CD4-positive, CD25-positive, alpha-beta regulatory T cell (primary cell): Measurements from ENCODE around the gene TCP11L1. TPM values are rescaled to one million over a fixed set of nuclear protein-coding genes. Genes with fewer than 3 reads are reported as not detected.

ENCODE experiments used
- ATAC-seq, 2 donors: fragments of 150-1000 bp; cut with Tn5 transposase; one replicate each; pipeline ENCODE4 v1.10.0; 2021; ENCODE audit warnings: low read depth in 2 of 2, moderate number of reproducible peaks in 2 of 2, moderate library complexity in 1 of 2
- DNase-seq, 3 donors: peaks; one replicate each; pipeline versions ENCODE4 v3.0.0 to v3.0.0-alpha.2; 2012 to 2022; ENCODE audit warnings: mixed read lengths in 1 of 3
- H3K27ac ChIP-seq: one replicate; pipeline ENCODE4 v1.7.0; 2013; ENCODE audit warnings: mild to moderate bottlenecking, low read length; ENCODE audit not compliant: insufficient read depth, poor library complexity, severe bottlenecking
- H3K27me3 ChIP-seq: one replicate; pipeline ENCODE4 v1.7.0; 2013; ENCODE audit warnings: low read length; ENCODE audit not compliant: control insufficient read depth, insufficient read depth
- H3K36me3 ChIP-seq: one replicate; pipeline ENCODE4 v1.7.0; 2013; ENCODE audit warnings: mild to moderate bottlenecking, low read length, moderate library complexity; ENCODE audit not compliant: control insufficient read depth, insufficient read depth
- H3K4me1 ChIP-seq: 2 replicates; pipeline ENCODE4 v1.7.0; 2013; ENCODE audit warnings: mild to moderate bottlenecking, low read length; ENCODE audit not compliant: insufficient read depth, control insufficient read depth, poor library complexity, severe bottlenecking
- H3K4me3 ChIP-seq: one replicate; pipeline ENCODE4 v1.7.0; 2013; ENCODE audit warnings: low read depth, mild to moderate bottlenecking, low read length, moderate library complexity
- H3K9me3 ChIP-seq, 2 experiments: 1 replicate in 1 of 2; 2 replicates in 1 of 2; pipeline ENCODE4 v1.7.0; 2013; ENCODE audit warnings: low read length in 2 of 2, mild to moderate bottlenecking in 1 of 2, moderate library complexity in 1 of 2; ENCODE audit not compliant: control insufficient read depth in 2 of 2
- H3K27ac Mint-ChIP-seq, 3 donors: one replicate each; pipeline ENCODE4 v1.8.0; 2020 to 2022; ENCODE audit warnings: mild to moderate bottlenecking in 3 of 3, mixed read lengths in 3 of 3, moderate library complexity in 2 of 3
- H3K27me3 Mint-ChIP-seq: one replicate; pipeline ENCODE4 v1.8.0; 2022; ENCODE audit warnings: mild to moderate bottlenecking, mixed read lengths
- H3K36me3 Mint-ChIP-seq: one replicate; pipeline ENCODE4 v1.8.0; 2020; ENCODE audit warnings: mixed read lengths
- H3K4me1 Mint-ChIP-seq, 4 donors: one replicate each; pipeline ENCODE4 v1.8.0; 2020 to 2022; ENCODE audit warnings: mixed read lengths in 4 of 4, mild to moderate bottlenecking in 1 of 4
- H3K4me3 Mint-ChIP-seq, 4 donors: one replicate each; pipeline ENCODE4 v1.8.0; 2020 to 2022; ENCODE audit warnings: mild to moderate bottlenecking in 4 of 4, mixed read lengths in 4 of 4, moderate library complexity in 3 of 4
- H3K9me3 Mint-ChIP-seq, 7 donors: one replicate each; pipeline ENCODE4 v1.8.0; 2020 to 2022; ENCODE audit warnings: mixed read lengths in 7 of 7, mild to moderate bottlenecking in 3 of 7, moderate library complexity in 2 of 7
- polyA plus RNA-seq, 4 donors: library from polyadenylated mRNA; unstranded; fragments of 300-500 nt; fragmentation: Illumina TruSeq; gene quantifications; one replicate each; pipeline ENCODE4 v1.2.3, GENCODE V29; 2021
- total RNA-seq: library from RNA; stranded (reverse); gene quantifications from one replicate; pipeline ENCODE4 v1.2.3, GENCODE V29; 2022

The TCP11L1 gene, protein sequence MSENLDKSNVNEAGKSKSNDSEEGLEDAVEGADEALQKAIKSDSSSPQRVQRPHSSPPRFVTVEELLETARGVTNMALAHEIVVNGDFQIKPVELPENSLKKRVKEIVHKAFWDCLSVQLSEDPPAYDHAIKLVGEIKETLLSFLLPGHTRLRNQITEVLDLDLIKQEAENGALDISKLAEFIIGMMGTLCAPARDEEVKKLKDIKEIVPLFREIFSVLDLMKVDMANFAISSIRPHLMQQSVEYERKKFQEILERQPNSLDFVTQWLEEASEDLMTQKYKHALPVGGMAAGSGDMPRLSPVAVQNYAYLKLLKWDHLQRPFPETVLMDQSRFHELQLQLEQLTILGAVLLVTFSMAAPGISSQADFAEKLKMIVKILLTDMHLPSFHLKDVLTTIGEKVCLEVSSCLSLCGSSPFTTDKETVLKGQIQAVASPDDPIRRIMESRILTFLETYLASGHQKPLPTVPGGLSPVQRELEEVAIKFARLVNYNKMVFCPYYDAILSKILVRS
- total RNA-seq, result 17.0 TPM
- 1 to 10 TPM; 4.3 to 6.7 (median 6.1) TPM for polyA plus RNA-seq

GRCh38 chr11:33039274-33040032, at the start of gene TCP11L1:
Gene TCP11L1, plus strand, starts transcription at chr11:33039572. Its CDS starts 4,202 bp downstream, at chr11:33043774.
- DNase-seq, result peak; percentile 76 to 87 (median 81)
- H3K4me1 Mint-ChIP-seq, result peaks cover 5 to 24% (median 16%) of the 10 kb centered on the region in 4 donors
- Histone ChIP-seq H3K36me3 (peaks cover 3% of the 10 kb centered on the region), H3K4me1 (peaks cover 13% of the 10 kb centered on the region), H3K27me3 (peaks cover 5% of the 10 kb centered on the region), H3K4me3 (peak within 1 kb of the TSS; percentile 80), H3K27ac (peak within 1 kb of the TSS; percentile 79), H3K9me3 (no peaks in the 10 kb centered on the region)
- H3K9me3 Mint-ChIP-seq, result peaks cover 0 to 1% (median 0%) of the 10 kb centered on the region in 7 donors
- H3K4me3 Mint-ChIP-seq, result peak within 1 kb of the TSS; percentile 93 to 99 (median 98)
- peak; percentile 90 to 91 for ATAC-seq
- peak within 1 kb of the TSS; percentile 90 to 95 (median 95) for H3K27ac Mint-ChIP-seq
- H3K36me3 Mint-ChIP-seq, result no peaks in the 10 kb centered on the region
- peaks cover 24% of the 10 kb centered on the region for H3K27me3 Mint-ChIP-seq

DNA sequence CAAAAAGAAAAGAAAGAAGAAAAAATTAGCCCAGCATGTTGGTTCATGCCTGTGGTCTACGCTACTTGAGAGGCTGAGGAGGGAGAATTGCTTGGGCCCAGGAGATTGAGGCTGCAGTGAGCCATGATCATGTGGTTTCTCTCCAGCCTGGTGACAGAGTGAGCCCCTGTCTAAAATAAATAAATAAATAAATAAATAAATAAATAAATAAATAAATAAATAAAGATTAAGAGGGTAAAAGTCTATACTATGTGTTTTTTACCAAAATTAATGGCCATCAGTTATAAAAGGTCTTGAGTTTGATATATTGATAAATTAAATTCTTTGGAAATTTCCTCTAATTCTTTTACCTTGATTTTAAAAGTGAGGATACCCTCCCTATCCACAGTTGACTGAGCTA, 48.9 kb upstream of the TCP11L1 start:
- Histone ChIP-seq H3K9me3 (peaks cover 0 to 2% of the 10 kb centered on the region in 2 experiments), H3K27ac (no peak overlapping the region), H3K27me3 (no peaks in the 10 kb centered on the region), H3K4me1 (no peaks in the 10 kb centered on the region), H3K36me3 (no peaks in the 10 kb centered on the region), H3K4me3 (no peak overlapping the region)
- Mint-ChIP-seq H3K36me3 (peaks cover 6% of the 10 kb centered on the region), H3K4me3 (no peak overlapping the region), H3K4me1 (peaks cover 0 to 2% (median 0%) of the 10 kb centered on the region in 4 donors), H3K27ac (no peak overlapping the region), H3K9me3 (peaks cover 0 to 9% (median 5%) of the 10 kb centered on the region in 7 donors), H3K27me3 (peaks cover 21% of the 10 kb centered on the region)
- ATAC-seq, result no peak
- no peak for DNase-seq

DNA sequence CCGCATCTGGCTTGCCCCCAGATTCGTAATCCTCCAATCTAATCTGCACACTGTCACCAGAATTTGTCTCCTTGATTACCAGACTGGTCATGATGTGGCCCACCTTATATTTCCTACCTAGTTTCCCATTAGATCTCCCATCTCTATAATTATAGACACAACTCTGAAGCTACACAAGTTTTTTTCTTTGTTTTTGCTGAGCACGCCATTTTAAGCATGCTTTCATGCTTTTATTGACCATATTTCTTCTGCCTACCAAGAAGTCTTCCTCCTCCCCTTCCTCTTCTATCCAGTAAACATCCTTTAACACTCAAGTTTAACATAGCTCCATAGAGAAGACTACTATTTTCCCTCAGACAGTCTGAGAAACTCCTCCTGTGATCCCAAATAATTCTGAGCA, 47.9 kb upstream of the TCP11L1 start:
- DNase-seq (no peak), ATAC-seq (no peak)
- peaks cover 0 to 2% of the 10 kb centered on the region in 2 experiments for H3K9me3 ChIP-seq
- H3K27me3 ChIP-seq, result no peaks in the 10 kb centered on the region
- Mint-ChIP-seq H3K4me1 (peaks cover 0 to 2% (median 0%) of the 10 kb centered on the region in 4 donors), H3K27ac (peak overlapping the region in 1 of 3 donors; percentile 23), H3K4me3 (no peak overlapping the region), H3K9me3 (peaks cover 0 to 9% (median 5%) of the 10 kb centered on the region in 7 donors), H3K36me3 (peaks cover 6% of the 10 kb centered on the region), H3K27me3 (peaks cover 21% of the 10 kb centered on the region)
- H3K4me1 ChIP-seq, result no peaks in the 10 kb centered on the region
- H3K27ac ChIP-seq, result no peak overlapping the region
- no peak overlapping the region for H3K4me3 ChIP-seq
- no peaks in the 10 kb centered on the region for H3K36me3 ChIP-seq

DNA sequence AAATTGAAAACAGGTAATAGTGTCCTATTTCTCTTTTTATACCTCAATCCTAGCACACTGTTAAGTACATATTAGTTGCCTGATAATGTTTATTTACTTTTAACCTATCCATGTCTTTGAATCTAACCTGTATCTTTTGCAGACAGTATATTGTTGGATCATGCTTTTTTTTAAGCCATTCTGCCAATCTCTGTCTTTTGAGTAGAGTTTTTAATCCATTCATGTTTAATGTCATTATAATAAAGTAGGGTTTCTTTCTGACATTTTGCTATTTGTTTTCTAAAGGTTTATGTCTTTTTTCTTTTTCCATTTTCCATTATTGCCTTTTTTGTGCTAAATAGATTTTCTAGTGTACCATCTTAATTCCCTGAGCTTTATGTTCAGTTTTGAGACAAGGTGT, 47.5 kb upstream of the TCP11L1 start:
- Mint-ChIP-seq H3K27me3 (peaks cover 21% of the 10 kb centered on the region), H3K9me3 (peaks cover 0 to 9% (median 5%) of the 10 kb centered on the region in 7 donors), H3K36me3 (peaks cover 6% of the 10 kb centered on the region), H3K4me1 (peaks cover 0 to 2% (median 0%) of the 10 kb centered on the region in 4 donors), H3K27ac (no peak overlapping the region), H3K4me3 (no peak overlapping the region)
- ATAC-seq (no peak), DNase-seq (no peak)
- Histone ChIP-seq H3K4me1 (no peaks in the 10 kb centered on the region), H3K4me3 (no peak overlapping the region), H3K9me3 (peaks cover 0 to 2% of the 10 kb centered on the region in 2 experiments), H3K27ac (no peak overlapping the region), H3K36me3 (no peaks in the 10 kb centered on the region), H3K27me3 (no peaks in the 10 kb centered on the region)

DNA sequence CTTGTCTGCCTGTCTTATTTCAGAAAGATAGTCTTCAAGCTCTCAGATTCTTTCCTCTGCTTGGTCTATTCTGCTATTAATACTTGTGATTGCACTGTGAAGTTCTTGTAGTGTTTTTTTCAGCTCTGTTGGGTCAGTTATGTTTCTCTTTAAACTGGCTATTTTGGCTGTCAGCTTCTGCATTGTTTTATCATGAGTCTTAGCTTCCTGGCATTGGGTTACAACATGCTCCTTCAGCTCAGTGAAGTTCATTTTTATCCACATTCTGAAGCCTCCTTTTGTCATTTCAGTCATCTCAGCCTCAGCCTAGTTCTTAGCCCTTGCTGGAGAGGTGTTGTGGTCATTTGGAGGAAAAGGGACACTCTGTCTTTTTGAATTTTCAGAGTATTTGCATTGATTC, 39.2 kb upstream of the TCP11L1 start:
- Mint-ChIP-seq H3K27me3 (peaks cover 29% of the 10 kb centered on the region), H3K9me3 (peaks cover 0 to 10% (median 4%) of the 10 kb centered on the region in 7 donors)
- no peaks in the 10 kb centered on the region for H3K9me3 ChIP-seq

DNA sequence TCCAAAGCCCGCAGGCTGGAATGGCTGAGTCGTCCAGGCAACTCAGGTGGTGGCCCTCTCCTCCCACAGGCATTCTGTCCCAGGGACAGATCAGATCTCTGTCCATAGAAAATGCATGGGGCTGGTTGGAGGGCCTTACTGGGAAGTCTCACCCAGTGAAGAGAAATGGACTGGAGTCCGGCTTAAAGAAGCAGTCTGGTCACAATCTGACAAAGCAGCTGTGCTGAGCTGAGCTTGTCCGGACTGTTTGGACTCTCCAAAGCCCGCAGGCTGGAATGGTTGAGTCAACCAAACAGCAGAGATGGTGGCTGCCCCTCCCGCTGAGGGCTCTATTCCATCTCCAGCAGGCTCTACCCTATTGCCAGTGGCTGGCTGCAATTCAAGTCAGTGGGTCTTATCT, 38.1 kb upstream of the TCP11L1 start:
- Histone ChIP-seq H3K9me3 (no peaks in the 10 kb centered on the region), H3K4me1 (peaks cover 8% of the 10 kb centered on the region), H3K36me3 (no peaks in the 10 kb centered on the region), H3K27ac (no peak overlapping the region), H3K27me3 (no peaks in the 10 kb centered on the region), H3K4me3 (no peak overlapping the region)
- ATAC-seq (no peak), DNase-seq (no peak)
- Mint-ChIP-seq H3K4me3 (no peak overlapping the region), H3K9me3 (peaks cover 0 to 10% (median 4%) of the 10 kb centered on the region in 7 donors), H3K27me3 (peaks cover 29% of the 10 kb centered on the region), H3K36me3 (no peaks in the 10 kb centered on the region), H3K4me1 (peaks cover 14 to 21% (median 15%) of the 10 kb centered on the region in 4 donors), H3K27ac (no peak overlapping the region)

More for the DNA sequence above, 39.2 kb upstream of the TCP11L1 start:
- Histone ChIP-seq H3K36me3 (no peaks in the 10 kb centered on the region), H3K4me1 (peaks cover 2% of the 10 kb centered on the region), H3K27ac (no peak overlapping the region), H3K4me3 (no peak overlapping the region), H3K27me3 (no peaks in the 10 kb centered on the region)
- no peaks in the 10 kb centered on the region for H3K36me3 Mint-ChIP-seq
- no peak overlapping the region for H3K4me3 Mint-ChIP-seq
- no peak overlapping the region for H3K27ac Mint-ChIP-seq
- H3K4me1 Mint-ChIP-seq, result peaks cover 5 to 10% (median 7%) of the 10 kb centered on the region in 4 donors
- DNase-seq (no peak), ATAC-seq (no peak)

- H3K4me1 ChIP-seq, result peaks cover 8% of the 10 kb centered on the region
- H3K27ac Mint-ChIP-seq, result peak overlapping the region in 1 of 3 donors; percentile 29
- peaks cover 14 to 27% (median 17%) of the 10 kb centered on the region in 4 donors for H3K4me1 Mint-ChIP-seq
- DNase-seq, result no peak
- no peaks in the 10 kb centered on the region for H3K27me3 ChIP-seq
- no peaks in the 10 kb centered on the region for H3K36me3 ChIP-seq
- H3K9me3 ChIP-seq, result no peaks in the 10 kb centered on the region
- H3K4me3 ChIP-seq, result no peak overlapping the region
- peaks cover 35% of the 10 kb centered on the region for H3K27me3 Mint-ChIP-seq
- no peak for ATAC-seq
- H3K36me3 Mint-ChIP-seq, result no peaks in the 10 kb centered on the region
- H3K4me3 Mint-ChIP-seq, result no peak overlapping the region
- H3K27ac ChIP-seq, result no peak overlapping the region
- H3K9me3 Mint-ChIP-seq, result peaks cover 0 to 10% (median 4%) of the 10 kb centered on the region in 7 donors
These were observed 37.4 kb upstream of the TCP11L1 start for GRCh38 chr11:33001751-33002542.
